ENCODE results near the gene TMEM14B. TPM values are rescaled to one million over a fixed set of nuclear protein-coding genes. Genes with fewer than 3 reads are reported as not detected.
"Not testable (repeated sequence)": the region's sequence is repeated elsewhere in the genome, so short reads cannot be mapped to it uniquely, and the experiment has no call there.

The TMEM14B gene
- total and polyA plus RNA-seq, 2 donors from 2014 or later: 82.5 to 147 TPM

DNA sequence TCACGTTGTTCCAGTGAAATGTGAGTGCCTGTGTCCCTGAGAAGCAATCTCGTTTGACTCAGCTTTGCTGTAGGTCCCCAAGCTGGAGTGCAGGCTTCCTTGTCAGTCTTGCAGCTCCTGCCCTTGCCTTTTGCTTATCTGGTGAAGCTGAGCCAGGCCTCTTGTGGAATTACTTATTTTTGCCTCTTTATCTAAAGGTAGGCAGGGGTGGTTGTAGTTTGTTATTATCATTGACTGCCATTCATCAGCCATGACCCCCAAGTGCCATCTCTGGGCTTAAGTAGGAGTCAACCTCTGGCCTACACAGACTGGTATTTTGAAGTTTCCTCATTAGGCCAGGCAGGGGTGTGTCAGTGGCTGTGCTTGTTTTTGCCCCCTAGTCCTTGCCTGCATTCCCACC, 2.1 kb downstream of the TMEM14B start:
- H3K27me3 ChIP-seq (ENCODE audit: control insufficient read depth, insufficient read depth, low read length): no peaks in the 10 kb centered on the region
- no peak overlapping the region for H3K27ac ChIP-seq (ENCODE audit: low read depth in 2 of 2, low read length in 2 of 2)
- peaks cover 0 to 14% (median 11%) of the 10 kb centered on the region in 3 donors for H3K36me3 ChIP-seq (ENCODE audit: control insufficient read depth in 2 of 3, insufficient read depth in 3 of 3, low read length in 3 of 3)
- no peak for DNase-seq
- FAIRE-seq: no peak
- no peak overlapping the region for H3K4me3 ChIP-seq (ENCODE audit: low read length in 3 of 3)
- peaks cover 0 to 20% (median 12%) of the 10 kb centered on the region in 3 donors for H3K4me1 ChIP-seq (ENCODE audit: control insufficient read depth in 2 of 3, insufficient read depth in 2 of 3, low read depth in 1 of 3, low read length in 3 of 3)
- H3K9ac ChIP-seq (ENCODE audit: low read length in 3 of 3): no peak overlapping the region
- intact Hi-C loops (cut with DNase I): no loop called here
- TF ChIP-seq, protein P1, sequence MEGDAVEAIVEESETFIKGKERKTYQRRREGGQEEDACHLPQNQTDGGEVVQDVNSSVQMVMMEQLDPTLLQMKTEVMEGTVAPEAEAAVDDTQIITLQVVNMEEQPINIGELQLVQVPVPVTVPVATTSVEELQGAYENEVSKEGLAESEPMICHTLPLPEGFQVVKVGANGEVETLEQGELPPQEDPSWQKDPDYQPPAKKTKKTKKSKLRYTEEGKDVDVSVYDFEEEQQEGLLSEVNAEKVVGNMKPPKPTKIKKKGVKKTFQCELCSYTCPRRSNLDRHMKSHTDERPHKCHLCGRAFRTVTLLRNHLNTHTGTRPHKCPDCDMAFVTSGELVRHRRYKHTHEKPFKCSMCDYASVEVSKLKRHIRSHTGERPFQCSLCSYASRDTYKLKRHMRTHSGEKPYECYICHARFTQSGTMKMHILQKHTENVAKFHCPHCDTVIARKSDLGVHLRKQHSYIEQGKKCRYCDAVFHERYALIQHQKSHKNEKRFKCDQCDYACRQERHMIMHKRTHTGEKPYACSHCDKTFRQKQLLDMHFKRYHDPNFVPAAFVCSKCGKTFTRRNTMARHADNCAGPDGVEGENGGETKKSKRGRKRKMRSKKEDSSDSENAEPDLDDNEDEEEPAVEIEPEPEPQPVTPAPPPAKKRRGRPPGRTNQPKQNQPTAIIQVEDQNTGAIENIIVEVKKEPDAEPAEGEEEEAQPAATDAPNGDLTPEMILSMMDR (IDR thresholded peaks at IDR 0.05; ENCODE audit: borderline replicate concordance, extremely low read depth, insufficient read depth): no peak
- H3K9me3 ChIP-seq (ENCODE audit: control insufficient read depth in 2 of 3, insufficient read depth in 1 of 3, low read length in 3 of 3): no peaks in the 10 kb centered on the region

GRCh38 chr6:10750568-10750967, 3.0 kb downstream of the TMEM14B start:
- DNase-seq; H3K9me3 ChIP-seq (ENCODE audit: control insufficient read depth in 2 of 3, insufficient read depth in 1 of 3, low read length in 3 of 3); H3K27me3 ChIP-seq (ENCODE audit: control insufficient read depth, insufficient read depth, low read length); FAIRE-seq; intact Hi-C loops (cut with DNase I); H3K4me3 ChIP-seq (ENCODE audit: low read length in 3 of 3); H3K27ac ChIP-seq (ENCODE audit: low read depth in 2 of 2, low read length in 2 of 2); H3K9ac ChIP-seq (ENCODE audit: low read length in 3 of 3): not testable (repeated sequence)
- peaks cover 0 to 20% (median 12%) of the 10 kb centered on the region in 3 donors for H3K4me1 ChIP-seq (ENCODE audit: control insufficient read depth in 2 of 3, insufficient read depth in 2 of 3, low read depth in 1 of 3, low read length in 3 of 3)
- peaks cover 0 to 19% (median 14%) of the 10 kb centered on the region in 3 donors for H3K36me3 ChIP-seq (ENCODE audit: control insufficient read depth in 2 of 3, insufficient read depth in 3 of 3, low read length in 3 of 3)

DNA sequence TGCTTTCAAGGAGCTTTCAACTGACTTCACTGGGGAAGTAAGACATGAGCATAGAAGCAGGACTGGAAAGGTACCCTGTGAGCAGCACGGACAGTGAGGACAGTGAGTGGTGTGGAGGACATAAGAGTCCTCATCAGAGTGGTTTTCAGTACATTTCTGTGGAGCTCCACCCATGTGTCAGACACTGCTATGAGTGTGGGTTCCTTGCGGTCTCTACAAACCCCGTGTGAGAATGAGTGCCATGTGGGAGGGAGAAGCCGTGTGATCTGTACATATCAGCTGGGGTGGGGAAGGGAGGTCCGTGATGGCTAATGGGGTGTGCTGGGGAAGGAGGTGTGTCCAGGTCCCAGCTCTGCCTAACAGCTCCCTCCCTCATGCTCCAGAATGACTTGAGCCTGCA, 4.2 kb downstream of the TMEM14B start:
- Histone ChIP-seq H3K36me3 (ENCODE audit: control insufficient read depth in 2 of 3, insufficient read depth in 3 of 3, low read length in 3 of 3) (peaks cover 0 to 27% (median 14%) of the 10 kb centered on the region in 3 donors), H3K4me1 (ENCODE audit: control insufficient read depth in 2 of 3, insufficient read depth in 2 of 3, low read depth in 1 of 3, low read length in 3 of 3) (peaks cover 0 to 17% (median 8%) of the 10 kb centered on the region in 3 donors)
- FAIRE-seq; H3K27me3 ChIP-seq (ENCODE audit: control insufficient read depth, insufficient read depth, low read length); H3K9me3 ChIP-seq (ENCODE audit: control insufficient read depth in 2 of 3, insufficient read depth in 1 of 3, low read length in 3 of 3); intact Hi-C loops (cut with DNase I); H3K9ac ChIP-seq (ENCODE audit: low read length in 3 of 3); H3K4me3 ChIP-seq (ENCODE audit: low read length in 3 of 3); H3K27ac ChIP-seq (ENCODE audit: low read depth in 2 of 2, low read length in 2 of 2); DNase-seq: not testable (repeated sequence)

GRCh38 chr6:10756085-10756484, 8.5 kb downstream of the TMEM14B start:
- Histone ChIP-seq H3K4me3 (ENCODE audit: low read length in 3 of 3) (no peak overlapping the region), H3K27ac (ENCODE audit: low read depth in 2 of 2, low read length in 2 of 2) (no peak overlapping the region), H3K9ac (ENCODE audit: low read length in 3 of 3) (no peak overlapping the region), H3K27me3 (ENCODE audit: control insufficient read depth, insufficient read depth, low read length) (no peaks in the 10 kb centered on the region), H3K4me1 (ENCODE audit: control insufficient read depth in 2 of 3, insufficient read depth in 2 of 3, low read depth in 1 of 3, low read length in 3 of 3) (no peaks in the 10 kb centered on the region), H3K36me3 (ENCODE audit: control insufficient read depth in 2 of 3, insufficient read depth in 3 of 3, low read length in 3 of 3) (peaks cover 0 to 27% (median 10%) of the 10 kb centered on the region in 3 donors), H3K9me3 (ENCODE audit: control insufficient read depth in 2 of 3, insufficient read depth in 1 of 3, low read length in 3 of 3) (no peaks in the 10 kb centered on the region)
- intact Hi-C loops (cut with DNase I): no loop called here
- TF ChIP-seq, protein P1 (IDR thresholded peaks at IDR 0.05; ENCODE audit: borderline replicate concordance, extremely low read depth, insufficient read depth): no peak
- no peak for FAIRE-seq
- no peak for DNase-seq

Measured in kidney (tissue), 14 donors.